MM.1S (cell line): Measurements from ENCODE around the gene HOXD11.

Experiments used
- CTCF ChIP-seq: fragments of 300-600 bp; sonication (generic); IDR thresholded peaks from 2 replicates; pipeline ENCODE4 v1.5.1; 2016; ENCODE audit warnings: antibody characterized with exemption, low read length, mixed read lengths
- EZH2 ChIP-seq: fragments of 300-600 bp; sonication (generic); optimal IDR thresholded peaks from 2 replicates; pipeline ENCODE3; 2017; ENCODE audit warnings: low read depth, mild to moderate bottlenecking, antibody characterized with exemption, low read length, mixed read lengths

GRCh38 chr2:176109946-176110345 is 2.9 kb downstream of the HOXD11 start:
- TF ChIP-seq CTCF (no peak), EZH2 (no peak)
